ENCODE data around the gene ANK3. TPM values are rescaled to one million over a fixed set of nuclear protein-coding genes. Genes with fewer than 3 reads are reported as not detected.

ANK3 gene
- total RNA-seq, 2 donors from 2014 or later = 189 to 198 TPM

DNA sequence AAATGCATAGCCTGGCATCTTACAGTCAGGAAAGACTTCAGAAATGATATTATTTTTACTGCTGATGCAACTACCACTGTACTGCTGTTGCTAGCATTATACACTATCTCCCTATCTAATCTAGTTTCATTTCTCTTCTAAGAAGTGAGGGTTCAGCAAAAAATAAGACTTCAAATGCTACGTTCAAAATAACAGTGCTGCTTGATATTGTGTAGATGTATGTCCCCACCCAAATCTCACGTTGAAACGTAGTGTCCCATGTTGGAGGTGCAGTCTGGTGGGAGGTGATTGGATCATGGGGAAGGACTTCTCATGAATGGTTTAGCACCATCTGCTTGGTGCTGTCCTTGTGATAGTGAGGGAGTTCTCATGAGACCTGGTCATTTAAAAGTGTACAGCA lies 129.4 kb downstream of the ANK3 start:
- no peak overlapping the region for H3K27ac ChIP-seq
- TF ChIP-seq CTCF (IDR thresholded peaks at IDR 0.05) = no peak
- H3K4me1 ChIP-seq = peaks cover 0 to 7% of the 10 kb centered on the region in 2 donors
- peaks cover 31% of the 10 kb centered on the region for H3K36me3 ChIP-seq
- no peaks in the 10 kb centered on the region for H3K9me3 ChIP-seq
- no peak for DNase-seq (ENCODE audit: low spot score)
- no peak overlapping the region for H3K4me3 ChIP-seq
- no peaks in the 10 kb centered on the region for H3K27me3 ChIP-seq

DNA sequence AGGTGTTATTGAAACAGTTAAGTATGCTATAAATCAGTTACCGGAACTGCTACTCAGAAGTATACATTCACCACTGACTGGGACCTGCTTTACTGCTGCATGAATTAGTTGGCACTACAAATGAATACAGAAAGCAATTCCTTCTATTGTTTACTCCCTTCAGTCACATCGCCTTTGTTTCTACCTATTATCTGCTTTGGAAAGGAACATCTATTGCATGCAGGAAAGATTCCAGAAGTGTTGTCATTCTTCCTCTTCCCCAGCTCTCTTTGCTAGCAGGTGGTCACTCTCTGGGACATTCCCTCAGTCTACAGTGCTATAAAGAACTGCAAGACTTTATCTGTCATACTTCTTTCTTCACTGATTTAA lies 131.3 kb downstream of the ANK3 start:
- no peak for TF ChIP-seq CTCF (IDR thresholded peaks at IDR 0.05)
- DNase-seq (ENCODE audit: low spot score) = no peak
- H3K27me3 ChIP-seq = no peaks in the 10 kb centered on the region
- H3K4me3 ChIP-seq = no peak overlapping the region
- H3K9me3 ChIP-seq = no peaks in the 10 kb centered on the region
- peaks cover 0 to 7% of the 10 kb centered on the region in 2 donors for H3K4me1 ChIP-seq
- no peak overlapping the region for H3K27ac ChIP-seq
- H3K36me3 ChIP-seq = peaks cover 27% of the 10 kb centered on the region

- H3K4me3 ChIP-seq = no peak overlapping the region
- no peaks in the 10 kb centered on the region for H3K27me3 ChIP-seq
- H3K9me3 ChIP-seq = no peaks in the 10 kb centered on the region
- H3K4me1 ChIP-seq = peaks cover 0 to 7% of the 10 kb centered on the region in 2 donors
- DNase-seq (ENCODE audit: low spot score) = no peak
- peaks cover 23% of the 10 kb centered on the region for H3K36me3 ChIP-seq
- no peak overlapping the region for H3K27ac ChIP-seq
- TF ChIP-seq CTCF (IDR thresholded peaks at IDR 0.05) = no peak
Observed at GRCh38 chr10:60257767-60258428, 131.8 kb downstream of the ANK3 start.

- H3K4me3 ChIP-seq = no peak overlapping the region
- no peak overlapping the region for H3K27ac ChIP-seq
- H3K27me3 ChIP-seq = no peaks in the 10 kb centered on the region
- H3K9me3 ChIP-seq = no peaks in the 10 kb centered on the region
- no peak for TF ChIP-seq CTCF (IDR thresholded peaks at IDR 0.05)
- peaks cover 5% of the 10 kb centered on the region for H3K36me3 ChIP-seq
- no peak for DNase-seq (ENCODE audit: low spot score)
- peaks cover 0 to 7% of the 10 kb centered on the region in 2 donors for H3K4me1 ChIP-seq
Observed at GRCh38 chr10:60254776-60255175, 134.9 kb downstream of the ANK3 start.

- no peak for TF ChIP-seq CTCF (IDR thresholded peaks at IDR 0.05)
- no peaks in the 10 kb centered on the region for H3K27me3 ChIP-seq
- H3K4me1 ChIP-seq = peaks cover 0 to 7% of the 10 kb centered on the region in 2 donors
- DNase-seq (ENCODE audit: low spot score) = no peak
- H3K4me3 ChIP-seq = no peak overlapping the region
- H3K36me3 ChIP-seq = peaks cover 5% of the 10 kb centered on the region
- no peaks in the 10 kb centered on the region for H3K9me3 ChIP-seq
- no peak overlapping the region for H3K27ac ChIP-seq
Observed at GRCh38 chr10:60253484-60253883, 136.2 kb downstream of the ANK3 start.

DNA sequence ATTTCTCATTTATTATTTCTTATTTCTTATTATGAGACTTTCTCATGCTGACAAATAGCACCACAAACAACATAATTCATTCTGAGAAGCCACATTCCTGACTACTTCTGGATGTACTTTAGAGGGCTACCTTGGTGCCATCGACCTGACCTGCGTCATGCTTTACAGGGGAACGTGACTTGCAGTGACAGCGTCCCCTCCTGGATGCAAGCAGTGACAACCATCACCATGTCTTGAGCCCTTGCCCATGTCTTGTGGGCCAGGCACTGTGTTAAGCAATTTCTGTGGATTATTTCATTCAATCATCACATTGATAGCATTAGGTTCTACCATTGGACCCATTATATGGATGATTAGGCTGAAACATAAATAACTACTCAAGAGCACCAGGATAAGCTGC lies 137.0 kb downstream of the ANK3 start:
- no peak for TF ChIP-seq CTCF (IDR thresholded peaks at IDR 0.05)
- Histone ChIP-seq H3K4me3 (no peak overlapping the region), H3K36me3 (peaks cover 5% of the 10 kb centered on the region), H3K27ac (no peak overlapping the region), H3K4me1 (no peaks in the 10 kb centered on the region), H3K27me3 (no peaks in the 10 kb centered on the region), H3K9me3 (no peaks in the 10 kb centered on the region)
- no peak for DNase-seq (ENCODE audit: low spot score)
